ENCODE results near the gene NFATC2. TPM values are rescaled to one million over a fixed set of nuclear protein-coding genes. Genes with fewer than 3 reads are reported as not detected.

The NFATC2 gene
- total RNA-seq, 1 experiment from 2014 or later, result 5.0 TPM

- H3K4me3 ChIP-seq (replicated peaks in 1 of 2; ENCODE audit: low read depth in 1 of 2, low read length in 2 of 2), result no peak overlapping the region
- H3K4me1 ChIP-seq (ENCODE audit: control insufficient read depth in 1 of 2, insufficient read depth in 2 of 2, low read length in 2 of 2), result no peaks in the 10 kb centered on the region
- H3K79me2 ChIP-seq (ENCODE audit: insufficient read depth, low read length), result no peaks in the 10 kb centered on the region
- no peak overlapping the region for H2AFZ ChIP-seq (ENCODE audit: low read depth, low read length, poor library complexity, severe bottlenecking)
- DNase-seq (ENCODE audit: low read depth, low spot score) (no peak), ATAC-seq (no peak)
- no TSS peak for BruUV-seq (replicated peaks)
- H4K20me1 ChIP-seq (ENCODE audit: insufficient read depth), result no peaks in the 10 kb centered on the region
- H3K9me2 ChIP-seq (ENCODE audit: insufficient read depth), result no peaks in the 10 kb centered on the region
- POLR2A ChIA-PET, result interaction anchor here (1.0 kb wide), 1 partner anchor 8 kb away, joined by 3 read pairs; no protein-coding TSS in a partner anchor
- TF ChIP-seq, protein P1, sequence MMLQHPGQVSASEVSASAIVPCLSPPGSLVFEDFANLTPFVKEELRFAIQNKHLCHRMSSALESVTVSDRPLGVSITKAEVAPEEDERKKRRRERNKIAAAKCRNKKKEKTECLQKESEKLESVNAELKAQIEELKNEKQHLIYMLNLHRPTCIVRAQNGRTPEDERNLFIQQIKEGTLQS (IDR thresholded peaks at IDR 0.05), result no peak
- no peaks in the 10 kb centered on the region for H3K36me3 ChIP-seq (ENCODE audit: control insufficient read depth in 1 of 2, insufficient read depth in 2 of 2, low read length in 2 of 2)
- RAD21 ChIA-PET (ENCODE audit: low non-redundant PET in 1 of 2, low total read pairs in 2 of 2, uncharacterized antibody in 2 of 2, unreplicated experiment in 2 of 2), result no interaction called here
- no peak overlapping the region for H3K27ac ChIP-seq (ENCODE audit: low read depth, low read length)
- H3K9ac ChIP-seq (ENCODE audit: low read length), result no peak overlapping the region
- intact Hi-C loops (cut with micrococcal nuclease), result no loop called here
- H3K27me3 ChIP-seq (ENCODE audit: insufficient read depth, low read length), result no peaks in the 10 kb centered on the region
- no peak overlapping the region for H3K4me2 ChIP-seq (ENCODE audit: low read length)
- H3K9me3 ChIP-seq (ENCODE audit: control insufficient read depth in 1 of 2, insufficient read depth in 1 of 2, low read depth in 1 of 2, low read length in 2 of 2), result no peaks in the 10 kb centered on the region
- CTCF ChIA-PET, result interaction anchor here (1.0 kb wide), 1 partner anchor 11 kb away, joined by 3 read pairs; the partner anchor contains the start of gene NFATC2
Measured at GRCh38 chr20:51553897-51554486, 11.5 kb upstream of the NFATC2 start.

GRCh38 chr20:51551186-51551585 lies 8.7 kb upstream of the NFATC2 start:
- no peaks in the 10 kb centered on the region for H3K4me1 ChIP-seq (ENCODE audit: control insufficient read depth in 1 of 2, insufficient read depth in 2 of 2, low read length in 2 of 2)
- H3K36me3 ChIP-seq (ENCODE audit: control insufficient read depth in 1 of 2, insufficient read depth in 2 of 2, low read length in 2 of 2), result no peaks in the 10 kb centered on the region
- H2AFZ ChIP-seq (ENCODE audit: low read depth, low read length, poor library complexity, severe bottlenecking), result no peak overlapping the region
- no peak overlapping the region for H3K4me3 ChIP-seq (replicated peaks in 1 of 2; ENCODE audit: low read depth in 1 of 2, low read length in 2 of 2)
- POLR2A ChIA-PET, result no interaction called here
- no peaks in the 10 kb centered on the region for H3K27me3 ChIP-seq (ENCODE audit: insufficient read depth, low read length)
- H3K9me3 ChIP-seq (ENCODE audit: control insufficient read depth in 1 of 2, insufficient read depth in 1 of 2, low read depth in 1 of 2, low read length in 2 of 2), result no peaks in the 10 kb centered on the region
- no peak overlapping the region for H3K27ac ChIP-seq (ENCODE audit: low read depth, low read length)
- no TSS peak for BruUV-seq (replicated peaks)
- H3K9ac ChIP-seq (ENCODE audit: low read length), result no peak overlapping the region
- no peaks in the 10 kb centered on the region for H3K9me2 ChIP-seq (ENCODE audit: insufficient read depth)
- CTCF ChIA-PET, result no interaction called here
- DNase-seq (ENCODE audit: low read depth, low spot score), result no peak
- TF ChIP-seq, protein P1 (IDR thresholded peaks at IDR 0.05), result no peak
- TF ChIP-seq CTCF (IDR thresholded peaks at IDR 0.05 in 2 of 3, conservative IDR thresholded peaks at IDR 0.05 in 1 of 3; ENCODE audit: borderline replicate concordance in 1 of 3, insufficient read depth in 1 of 3, low read depth in 2 of 3, low read length in 2 of 3) (no peak), ZNF274 (IDR thresholded peaks at IDR 0.05; ENCODE audit: low read depth, low read length) (no peak), JUND (IDR thresholded peaks at IDR 0.05) (no peak), CEBPB (IDR thresholded peaks at IDR 0.05; ENCODE audit: low read depth) (no peak), YY1 (IDR thresholded peaks at IDR 0.05; ENCODE audit: extremely low read depth, insufficient replicate concordance, low read depth, low read length) (no peak), ELF1 (IDR thresholded peaks at IDR 0.05; ENCODE audit: borderline replicate concordance, low read depth) (no peak)
- H3K79me2 ChIP-seq (ENCODE audit: insufficient read depth, low read length), result no peaks in the 10 kb centered on the region
- H3K4me2 ChIP-seq (ENCODE audit: low read length), result no peak overlapping the region
- intact Hi-C loops (cut with micrococcal nuclease), result no loop called here
- no peak for ATAC-seq
- RAD21 ChIA-PET (ENCODE audit: low non-redundant PET in 1 of 2, low total read pairs in 2 of 2, uncharacterized antibody in 2 of 2, unreplicated experiment in 2 of 2), result no interaction called here
- H4K20me1 ChIP-seq (ENCODE audit: insufficient read depth), result no peaks in the 10 kb centered on the region

Data from HCT116 (cell line).